Naive thymus-derived CD4-positive, alpha-beta T cell (primary cell): ENCODE results near the gene ATOH1. TPM values are rescaled to one million over a fixed set of nuclear protein-coding genes. Genes with fewer than 3 reads are reported as not detected.

ENCODE experiments used
- ATAC-seq: fragments of 150-1000 bp; cut with Tn5 transposase; 2 replicates; pipeline ENCODE4 v1.10.0; 2021; ENCODE audit warnings: mild to moderate bottlenecking, moderate library complexity
- CTCF ChIA-PET: fragments of 350-600 bp; sonication (Branson Sonifier 250); formaldehyde crosslinking; loops from one replicate; lab custom pipeline; 2021; ENCODE audit warnings: antibody characterized with exemption; lab: Charles Lee
- POLR2A ChIA-PET: fragments of 350-600 bp; sonication (Branson Sonifier 250); formaldehyde crosslinking; loops from one replicate; lab custom pipeline; 2021; ENCODE audit warnings: antibody characterized with exemption, inconsistent platforms; lab: Charles Lee
- DNase-seq, 9 donors: peaks; one replicate each; pipeline versions ENCODE4 v3.0.0 to v3.0.0-alpha.2; 2020 to 2022; ENCODE audit warnings: mixed read lengths in 1 of 9
- H3K27ac ChIP-seq: one replicate; pipeline ENCODE4 v1.7.0; 2013; ENCODE audit warnings: mild to moderate bottlenecking, low read depth, low read length, moderate library complexity
- H3K27me3 ChIP-seq, 2 donors: one replicate each; pipeline ENCODE4 v1.7.0; 2013; ENCODE audit warnings: low read length in 2 of 2, mild to moderate bottlenecking in 2 of 2, moderate library complexity in 2 of 2; ENCODE audit not compliant: control insufficient read depth in 2 of 2, insufficient read depth in 2 of 2
- H3K36me3 ChIP-seq, 3 experiments: 1 replicate in 2 of 3; 2 replicates in 1 of 3; pipeline ENCODE4 v1.7.0; 2013; ENCODE audit warnings: low read length in 3 of 3, mild to moderate bottlenecking in 3 of 3, moderate library complexity in 1 of 3; ENCODE audit not compliant: insufficient read depth in 3 of 3, control insufficient read depth in 2 of 3
- H3K4me1 ChIP-seq, 2 donors: one replicate each; pipeline ENCODE4 v1.7.0; 2013; ENCODE audit warnings: low read length in 2 of 2, mild to moderate bottlenecking in 2 of 2, moderate library complexity in 1 of 2; ENCODE audit not compliant: control insufficient read depth in 2 of 2, insufficient read depth in 2 of 2
- H3K4me3 ChIP-seq: 2 replicates; pipeline ENCODE4 v1.7.0; 2013; ENCODE audit warnings: mild to moderate bottlenecking, low read length
- H3K9me3 ChIP-seq, 3 experiments: 1 replicate in 2 of 3; 2 replicates in 1 of 3; pipeline ENCODE4 v1.7.0; 2013; ENCODE audit warnings: low read length in 3 of 3; ENCODE audit not compliant: control insufficient read depth in 2 of 3
- H3K27ac Mint-ChIP-seq, 9 donors: one replicate each; pipeline ENCODE4 v1.8.0; 2020 to 2022; ENCODE audit warnings: mixed read lengths in 9 of 9, mild to moderate bottlenecking in 8 of 9, moderate library complexity in 5 of 9, inconsistent platforms in 2 of 9
- H3K27me3 Mint-ChIP-seq, 5 donors: one replicate each; pipeline ENCODE4 v1.8.0; 2021 to 2022; ENCODE audit warnings: mixed read lengths in 5 of 5, mild to moderate bottlenecking in 1 of 5
- H3K36me3 Mint-ChIP-seq, 5 donors: one replicate each; pipeline ENCODE4 v1.8.0; 2020 to 2022; ENCODE audit warnings: mixed read lengths in 5 of 5, mild to moderate bottlenecking in 3 of 5, inconsistent platforms in 1 of 5
- H3K4me1 Mint-ChIP-seq, 7 donors: one replicate each; pipeline ENCODE4 v1.8.0; 2020 to 2022; ENCODE audit warnings: mixed read lengths in 7 of 7, mild to moderate bottlenecking in 3 of 7, inconsistent platforms in 1 of 7
- H3K4me3 Mint-ChIP-seq, 10 donors: one replicate each; pipeline ENCODE4 v1.8.0; 2020 to 2022; ENCODE audit warnings: mild to moderate bottlenecking in 10 of 10, mixed read lengths in 10 of 10, moderate library complexity in 6 of 10, inconsistent platforms in 2 of 10
- H3K9me3 Mint-ChIP-seq, 11 donors: one replicate each; pipeline ENCODE4 v1.8.0; 2020 to 2022; ENCODE audit warnings: mixed read lengths in 11 of 11, mild to moderate bottlenecking in 4 of 11, inconsistent platforms in 1 of 11, moderate library complexity in 1 of 11
- intact Hi-C, 2 donors: fragments of 100-400 bp; cut with micrococcal nuclease; formaldehyde crosslinking; loops; one replicate each; pipeline ENCODE4 v1.15.1; 2023
- polyA plus RNA-seq, 2 donors: library from polyadenylated mRNA; unstranded; fragments of 300-500 nt; fragmentation: Illumina TruSeq; gene quantifications; one replicate each; pipeline ENCODE4 v1.2.3, GENCODE V29; 2021
- total RNA-seq, 6 experiments: library from RNA in 5 of 6; stranded (reverse) in 5 of 6; gene quantifications; 1 replicate in 5 of 6; 2 replicates in 1 of 6; pipeline ENCODE4 v1.2.3 and lab custom pipeline; 2021 to 2026

Gene ATOH1
- total RNA-seq (not detected), polyA plus RNA-seq (not detected), total RNA-seq (lab: John Stamatoyannopoulos, UW) (not detected)

GRCh38 chr4:93828332-93828994, at the start of gene ATOH1:
TSS of gene ATOH1 (plus strand) at chr4:93828753. CDS start at chr4:93828927, 174 bp downstream.
- H3K27me3 Mint-ChIP-seq, result peaks cover 70 to 83% (median 76%) of the 10 kb centered on the region in 5 donors
- peak within 1 kb of the TSS in 1 of 9 donors; percentile 35 for H3K27ac Mint-ChIP-seq
- peak within 1 kb of the TSS in 9 of 10 donors; percentile 1 to 77 (median 69) for H3K4me3 Mint-ChIP-seq
- Histone ChIP-seq H3K4me1 (no peaks in the 10 kb centered on the region), H3K27me3 (peaks cover 0 to 6% of the 10 kb centered on the region in 2 donors), H3K36me3 (no peaks in the 10 kb centered on the region), H3K9me3 (no peaks in the 10 kb centered on the region), H3K27ac (no peak within 1 kb of the TSS), H3K4me3 (no peak within 1 kb of the TSS)
- H3K36me3 Mint-ChIP-seq, result peaks cover 0 to 20% (median 0%) of the 10 kb centered on the region in 5 donors
- POLR2A ChIA-PET, result no interaction called here
- H3K4me1 Mint-ChIP-seq, result peaks cover 2 to 23% (median 18%) of the 10 kb centered on the region in 7 donors
- peaks cover 2 to 22% (median 4%) of the 10 kb centered on the region in 11 donors for H3K9me3 Mint-ChIP-seq
- CTCF ChIA-PET, result no interaction called here
- intact Hi-C loops, result no loop called here
- no peak for DNase-seq
- no peak for ATAC-seq

DNA sequence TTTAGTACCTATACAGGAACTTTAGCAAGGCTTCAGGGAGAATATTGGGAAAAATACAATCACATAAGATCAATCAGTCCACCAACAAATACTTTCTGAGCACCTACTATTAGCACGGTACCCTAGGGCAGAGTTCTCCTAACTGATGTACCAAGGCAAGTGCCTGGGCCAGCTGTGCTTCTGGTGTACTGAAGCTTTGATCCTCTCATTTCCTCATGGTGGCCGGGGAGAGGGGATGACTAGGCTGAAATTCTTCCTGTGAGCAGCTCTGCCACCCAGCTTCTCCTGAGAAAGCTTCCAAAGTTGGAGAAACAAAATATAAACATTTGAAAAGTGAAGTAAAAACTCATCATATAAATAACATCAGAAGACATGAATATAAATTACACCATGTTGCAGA, 49.3 kb upstream of the ATOH1 start:
- Histone ChIP-seq H3K4me1 (no peaks in the 10 kb centered on the region), H3K27me3 (no peaks in the 10 kb centered on the region), H3K36me3 (no peaks in the 10 kb centered on the region), H3K9me3 (no peaks in the 10 kb centered on the region), H3K4me3 (no peak overlapping the region), H3K27ac (no peak overlapping the region)
- Mint-ChIP-seq H3K27me3 (peaks cover 0 to 23% (median 0%) of the 10 kb centered on the region in 5 donors), H3K9me3 (peaks cover 0 to 8% (median 2%) of the 10 kb centered on the region in 11 donors), H3K4me1 (no peaks in the 10 kb centered on the region), H3K4me3 (no peak overlapping the region), H3K36me3 (no peaks in the 10 kb centered on the region), H3K27ac (no peak overlapping the region)
- POLR2A ChIA-PET, result no interaction called here
- no peak for ATAC-seq
- CTCF ChIA-PET, result no interaction called here
- intact Hi-C loops, result no loop called here
- no peak for DNase-seq

- POLR2A ChIA-PET, result no interaction called here
- H3K4me1 Mint-ChIP-seq, result no peaks in the 10 kb centered on the region
Measured at GRCh38 chr4:93780080-93780479, 48.5 kb upstream of the ATOH1 start.

DNA sequence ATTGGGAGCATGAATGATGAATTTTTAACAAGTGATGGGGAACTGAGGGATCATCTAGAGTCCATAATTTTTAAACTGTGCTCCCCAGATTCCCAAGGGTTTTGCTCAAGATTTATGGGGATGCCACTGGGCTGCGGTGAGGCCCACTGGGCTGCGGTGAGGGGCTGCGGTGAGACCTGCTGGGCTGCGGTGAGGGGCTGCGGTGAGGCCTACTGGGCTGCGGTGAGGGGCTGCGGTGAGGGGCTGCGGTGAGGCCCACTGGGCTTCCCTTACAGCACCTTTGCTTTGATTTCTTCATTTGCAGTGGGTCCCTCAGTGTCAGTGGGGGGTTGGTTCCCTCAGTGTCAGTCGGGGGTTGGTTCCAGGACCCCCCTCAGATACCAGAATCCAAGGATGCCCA, 47.4 kb upstream of the ATOH1 start:
- Histone ChIP-seq H3K4me1 (no peaks in the 10 kb centered on the region), H3K36me3 (no peaks in the 10 kb centered on the region), H3K4me3 (no peak overlapping the region), H3K27me3 (no peaks in the 10 kb centered on the region), H3K9me3 (no peaks in the 10 kb centered on the region), H3K27ac (no peak overlapping the region)
- ATAC-seq (no peak), DNase-seq (no peak)
- Mint-ChIP-seq H3K27me3 (peaks cover 0 to 19% (median 0%) of the 10 kb centered on the region in 5 donors), H3K9me3 (peaks cover 0 to 8% (median 2%) of the 10 kb centered on the region in 11 donors), H3K4me1 (no peaks in the 10 kb centered on the region), H3K27ac (no peak overlapping the region), H3K4me3 (no peak overlapping the region), H3K36me3 (no peaks in the 10 kb centered on the region)
- CTCF ChIA-PET, result no interaction called here
- POLR2A ChIA-PET, result no interaction called here
- intact Hi-C loops, result no loop called here

More at GRCh38 chr4:93780080-93780479, 48.5 kb upstream of the ATOH1 start:
- no peak overlapping the region for H3K27ac ChIP-seq
- H3K9me3 ChIP-seq, result no peaks in the 10 kb centered on the region
- Mint-ChIP-seq H3K9me3 (peaks cover 0 to 8% (median 2%) of the 10 kb centered on the region in 11 donors), H3K27me3 (peaks cover 0 to 23% (median 0%) of the 10 kb centered on the region in 5 donors), H3K27ac (no peak overlapping the region), H3K4me3 (no peak overlapping the region), H3K36me3 (no peaks in the 10 kb centered on the region)
- H3K4me3 ChIP-seq, result no peak overlapping the region
- intact Hi-C loops, result no loop called here
- no peaks in the 10 kb centered on the region for H3K4me1 ChIP-seq
- no peaks in the 10 kb centered on the region for H3K36me3 ChIP-seq
- DNase-seq (no peak), ATAC-seq (no peak)
- CTCF ChIA-PET, result no interaction called here
- H3K27me3 ChIP-seq, result no peaks in the 10 kb centered on the region

GRCh38 chr4:93786149-93786548, 42.4 kb upstream of the ATOH1 start:
- Mint-ChIP-seq H3K36me3 (no peaks in the 10 kb centered on the region), H3K27ac (no peak overlapping the region), H3K4me1 (no peaks in the 10 kb centered on the region), H3K27me3 (no peaks in the 10 kb centered on the region), H3K4me3 (no peak overlapping the region), H3K9me3 (no peaks in the 10 kb centered on the region)
- H3K36me3 ChIP-seq, result no peaks in the 10 kb centered on the region
- POLR2A ChIA-PET, result no interaction called here
- no peaks in the 10 kb centered on the region for H3K27me3 ChIP-seq
- H3K4me3 ChIP-seq, result no peak overlapping the region
- H3K4me1 ChIP-seq, result no peaks in the 10 kb centered on the region
- ATAC-seq (no peak), DNase-seq (no peak)
- intact Hi-C loops, result loop anchor here in 1 of 2 donors (5.0 kb wide), 1 partner anchor 471 kb away; no protein-coding TSS in a partner anchor
- CTCF ChIA-PET, result no interaction called here
- no peak overlapping the region for H3K27ac ChIP-seq
- H3K9me3 ChIP-seq, result no peaks in the 10 kb centered on the region

DNA sequence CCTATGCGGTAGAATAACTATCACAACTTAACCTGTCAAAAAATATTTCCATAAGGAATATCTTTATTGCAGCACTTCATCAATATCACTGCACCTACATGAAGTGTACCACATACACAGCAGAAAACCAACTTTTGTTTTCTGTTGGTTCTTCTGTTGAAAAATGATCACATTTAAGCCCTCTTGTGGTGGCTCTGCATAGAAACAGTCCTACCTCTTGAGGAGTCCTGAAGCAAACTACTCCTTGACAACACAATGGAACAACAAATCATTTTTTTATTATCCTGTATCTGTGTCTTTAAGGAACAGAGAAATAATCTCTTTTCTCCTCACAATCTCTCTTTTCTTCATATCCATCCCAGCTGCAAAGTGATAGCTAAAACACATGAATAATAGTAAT, 39.8 kb upstream of the ATOH1 start:
- H3K9me3 Mint-ChIP-seq, result no peaks in the 10 kb centered on the region
- no peak overlapping the region for H3K27ac ChIP-seq
- H3K36me3 Mint-ChIP-seq, result no peaks in the 10 kb centered on the region
- no peak overlapping the region for H3K27ac Mint-ChIP-seq
- ATAC-seq, result no peak
- H3K4me3 Mint-ChIP-seq, result no peak overlapping the region
- no peaks in the 10 kb centered on the region for H3K4me1 ChIP-seq
- intact Hi-C loops, result loop anchor here in 1 of 2 donors (5.0 kb wide), 1 partner anchor 469 kb away; no protein-coding TSS in a partner anchor
- no peaks in the 10 kb centered on the region for H3K36me3 ChIP-seq
- H3K27me3 Mint-ChIP-seq, result no peaks in the 10 kb centered on the region
- no peaks in the 10 kb centered on the region for H3K27me3 ChIP-seq
- CTCF ChIA-PET, result interaction anchor here (0.7 kb wide), 1 partner anchor 72 kb away, joined by 4 read pairs; no protein-coding TSS in a partner anchor
- no peaks in the 10 kb centered on the region for H3K9me3 ChIP-seq
- DNase-seq, result no peak
- H3K4me3 ChIP-seq, result no peak overlapping the region
- H3K4me1 Mint-ChIP-seq, result no peaks in the 10 kb centered on the region
- POLR2A ChIA-PET, result no interaction called here
